HG03139 (cell line): ENCODE results near the gene VDAC1.

Experiments
- ATAC-seq: cut with Tn5 transposase; IDR thresholded peaks from one replicate; pipeline ENCODE4 v1.9.1; 2021; ENCODE audit not compliant: unreplicated experiment

VDAC1 gene

DNA sequence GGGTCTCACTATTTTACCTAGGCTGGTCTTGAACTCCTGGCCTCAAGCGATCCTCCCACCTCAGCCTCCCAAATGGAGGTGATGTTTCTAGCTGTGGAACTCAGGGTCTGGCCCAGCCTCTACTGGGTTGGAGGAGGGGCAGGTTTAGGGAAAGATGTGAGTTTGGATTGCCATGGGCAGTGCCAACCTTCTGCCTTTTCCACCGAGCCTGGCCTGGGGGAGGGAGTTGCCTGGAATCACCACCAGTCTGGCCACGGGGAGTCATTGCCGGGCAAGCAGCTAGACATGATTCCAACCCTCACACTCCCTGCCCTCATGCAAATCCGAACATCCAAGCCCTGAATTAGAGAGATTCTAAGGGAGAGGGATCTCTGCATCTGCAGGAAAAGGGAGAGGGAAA, 21.0 kb upstream of the VDAC1 start:
- ATAC-seq = no peak

DNA sequence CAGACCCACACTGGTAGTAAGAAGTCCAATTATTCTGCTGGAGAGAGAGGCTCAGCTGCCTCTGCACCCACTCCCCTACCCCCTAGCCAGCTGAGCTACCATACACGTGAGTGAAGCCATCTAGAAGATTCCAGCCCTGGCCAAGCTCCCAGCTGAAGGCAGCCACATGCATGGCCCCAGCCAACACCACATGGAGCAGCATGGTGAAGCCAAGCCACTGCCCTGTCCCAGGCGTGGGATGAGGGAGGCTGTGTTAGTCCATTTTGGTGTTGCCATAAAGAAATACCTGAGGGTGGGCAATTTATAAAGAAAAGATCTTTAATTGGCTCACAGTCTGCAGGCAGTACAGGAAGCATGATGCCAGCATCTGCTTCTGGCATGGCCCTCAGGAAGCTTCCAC, 20.0 kb upstream of the VDAC1 start:
- no peak for ATAC-seq

DNA sequence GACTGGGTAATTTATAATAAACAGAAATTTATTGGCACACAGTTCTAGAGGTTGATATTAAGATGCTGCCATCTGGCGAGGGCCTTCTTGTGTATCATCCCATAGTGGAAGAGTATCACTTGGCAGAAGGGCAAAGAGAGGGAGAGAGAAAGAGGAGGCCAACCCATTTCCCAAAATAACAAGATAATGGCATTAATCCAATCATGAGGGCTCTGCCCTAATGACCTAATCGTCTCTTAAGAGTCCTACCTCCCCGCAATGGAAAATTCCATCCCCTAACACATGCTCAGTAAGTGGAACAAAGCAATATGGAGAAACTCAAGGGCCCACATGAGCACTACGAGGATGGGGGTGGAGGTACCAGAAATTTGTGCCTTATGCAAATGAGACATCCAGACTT, 17.6 kb upstream of the VDAC1 start:
- no peak for ATAC-seq

DNA sequence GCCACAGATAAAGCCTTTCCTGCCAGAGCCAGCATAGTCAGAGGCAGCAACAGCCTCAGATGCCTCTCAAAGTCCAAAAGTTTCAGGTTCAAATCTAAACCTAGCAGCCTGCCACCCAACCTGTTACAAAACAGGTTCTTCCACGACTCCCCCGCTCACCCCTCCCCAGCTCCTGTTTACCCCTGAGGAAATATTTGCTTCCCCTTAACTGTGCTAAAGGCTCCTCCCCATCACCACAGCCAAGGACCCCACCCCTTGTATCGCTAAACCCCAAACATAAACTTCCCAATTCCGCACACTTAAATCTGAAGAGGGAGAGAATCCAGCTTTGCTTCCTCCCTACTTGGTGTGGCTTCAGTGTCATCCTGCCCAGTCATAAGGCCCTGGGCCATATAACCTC, 15.4 kb upstream of the VDAC1 start:
- ATAC-seq = no peak

- no peak for ATAC-seq
Observed at GRCh38 chr5:134019636-134020035, 14.9 kb upstream of the VDAC1 start.

DNA sequence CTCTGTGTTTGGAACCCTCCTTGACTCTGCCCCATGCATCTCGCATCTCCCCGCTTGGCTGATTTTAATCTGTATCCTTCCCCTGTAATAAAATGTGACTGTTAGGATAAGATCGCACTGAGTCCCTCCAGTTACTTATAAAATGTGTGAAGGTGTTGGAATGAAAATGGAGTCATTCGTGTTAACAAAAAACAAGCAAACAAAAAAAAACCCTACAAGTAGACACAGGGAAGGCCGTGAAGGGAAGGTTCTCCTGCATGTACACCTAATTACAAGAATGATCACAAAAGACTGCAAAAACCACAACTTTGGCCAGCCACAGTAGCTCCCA, 14.2 kb upstream of the VDAC1 start:
- no peak for ATAC-seq

- ATAC-seq = no peak
Observed at GRCh38 chr5:134018154-134018985, 13.6 kb upstream of the VDAC1 start.

GRCh38 chr5:134008266-134008749, 3.5 kb upstream of the VDAC1 start:
- no peak for ATAC-seq

DNA sequence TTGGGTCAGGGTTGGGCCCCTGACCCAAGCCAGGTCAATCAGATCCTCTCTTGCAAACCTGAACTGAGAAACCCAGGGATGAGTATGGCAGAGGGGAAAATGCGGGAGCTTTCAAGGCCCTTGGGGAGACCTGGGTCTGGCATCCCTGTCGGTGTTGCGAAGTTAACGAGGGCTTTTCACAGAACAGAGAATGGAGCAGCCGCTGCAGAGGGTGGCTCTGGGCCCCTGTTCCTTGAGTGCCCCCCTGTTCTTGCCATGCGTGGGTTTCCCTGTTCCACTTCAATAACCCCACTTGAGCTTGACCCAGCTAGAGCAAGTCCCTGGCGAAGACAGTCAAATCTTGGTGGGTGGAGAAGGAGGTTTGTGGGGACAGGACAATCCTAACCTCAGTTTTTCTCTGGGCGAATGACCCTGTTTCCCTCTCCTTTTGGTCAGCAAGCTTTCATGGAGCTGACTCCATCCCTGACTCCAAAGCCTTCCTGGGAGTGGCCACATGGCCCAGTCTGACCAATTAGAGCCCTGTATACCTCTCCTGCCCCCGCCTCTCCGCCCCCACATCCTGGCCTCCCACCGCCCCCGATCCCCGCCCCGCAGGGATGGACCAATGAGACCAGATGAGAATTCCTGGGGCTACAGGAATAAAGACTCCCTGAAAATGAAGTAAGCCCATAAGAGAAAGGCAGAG, 2.9 kb upstream of the VDAC1 start:
- ATAC-seq = no peak

- ATAC-seq = no peak
Observed at GRCh38 chr5:134006115-134006514, 1.3 kb upstream of the VDAC1 start.

DNA sequence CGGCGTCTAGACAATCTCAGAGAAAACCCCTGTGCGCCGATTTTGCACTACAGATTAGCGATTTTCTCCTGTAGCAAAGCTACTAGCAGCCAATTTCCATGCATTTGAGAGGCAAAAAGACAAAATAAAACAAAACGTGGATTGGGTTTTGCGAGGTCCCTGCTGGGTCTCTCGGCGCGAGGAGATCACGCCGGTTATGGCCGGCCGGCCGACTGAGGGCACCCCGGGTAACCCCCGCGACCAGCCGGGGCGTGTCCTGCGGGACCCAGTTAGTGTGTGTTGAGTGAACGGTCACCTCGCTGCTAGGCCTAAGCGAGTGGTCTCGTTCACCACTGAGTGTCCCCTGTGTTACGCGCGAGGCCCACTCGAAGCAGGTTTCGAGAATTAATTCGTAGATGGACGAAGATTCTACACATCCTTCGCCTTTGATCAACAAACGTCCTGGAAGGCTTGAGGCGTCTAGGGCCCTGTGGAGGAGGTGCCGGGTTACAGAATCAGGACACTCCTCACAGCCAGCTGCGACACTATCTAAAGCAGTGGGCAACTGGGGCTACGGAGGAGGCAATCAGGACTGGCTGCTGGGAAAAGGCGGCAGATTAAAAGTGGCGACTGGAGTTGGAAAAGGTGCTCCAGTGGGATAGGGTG, 764 bp upstream of the VDAC1 start:
- ATAC-seq = no peak

GRCh38 chr5:134003817-134004625, 754 bp downstream of the VDAC1 start:
- peak; percentile 36 for ATAC-seq

DNA sequence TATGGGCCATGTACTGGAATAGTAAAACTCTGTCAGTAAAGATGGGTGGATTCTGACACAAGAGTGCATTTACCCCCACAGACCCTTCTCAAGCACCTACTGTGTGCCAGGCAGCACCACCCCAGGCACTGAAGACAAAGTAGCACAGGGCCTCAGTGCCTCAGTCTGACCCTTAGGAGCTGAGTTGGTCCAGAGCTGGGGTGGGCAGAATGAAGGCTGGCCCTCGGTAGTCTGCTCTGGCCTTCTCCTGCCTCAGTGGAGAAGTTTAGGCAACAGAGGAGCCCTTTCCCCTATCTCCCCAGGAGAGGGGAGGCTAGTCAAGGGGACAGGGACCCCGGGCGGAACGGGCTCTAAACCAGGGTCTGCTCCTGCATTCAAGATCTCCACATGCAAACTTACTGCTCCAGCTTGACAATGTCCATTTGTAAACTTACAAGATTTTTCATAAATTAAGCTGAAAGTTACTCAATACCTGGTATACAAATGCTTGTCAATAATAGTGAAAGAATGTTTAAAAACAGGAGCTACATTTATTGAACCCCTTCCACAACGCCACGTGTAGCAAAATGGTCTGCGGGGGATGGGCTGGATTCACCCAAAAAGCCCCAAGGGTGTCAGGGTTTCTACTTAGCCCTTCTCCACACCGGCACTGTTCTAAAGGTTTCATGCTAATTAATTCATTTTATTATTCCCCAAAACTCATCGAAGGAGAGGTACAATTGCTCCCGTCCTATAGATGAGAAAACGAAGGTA, 1.5 kb downstream of the VDAC1 start:
- ATAC-seq = no peak

- ATAC-seq = no peak
Observed at GRCh38 chr5:134001938-134002731, 2.6 kb downstream of the VDAC1 start.

- ATAC-seq = no peak
Observed at GRCh38 chr5:134000696-134001453, 3.9 kb downstream of the VDAC1 start.

GRCh38 chr5:134000091-134000511, 4.7 kb downstream of the VDAC1 start:
- ATAC-seq = no peak

DNA sequence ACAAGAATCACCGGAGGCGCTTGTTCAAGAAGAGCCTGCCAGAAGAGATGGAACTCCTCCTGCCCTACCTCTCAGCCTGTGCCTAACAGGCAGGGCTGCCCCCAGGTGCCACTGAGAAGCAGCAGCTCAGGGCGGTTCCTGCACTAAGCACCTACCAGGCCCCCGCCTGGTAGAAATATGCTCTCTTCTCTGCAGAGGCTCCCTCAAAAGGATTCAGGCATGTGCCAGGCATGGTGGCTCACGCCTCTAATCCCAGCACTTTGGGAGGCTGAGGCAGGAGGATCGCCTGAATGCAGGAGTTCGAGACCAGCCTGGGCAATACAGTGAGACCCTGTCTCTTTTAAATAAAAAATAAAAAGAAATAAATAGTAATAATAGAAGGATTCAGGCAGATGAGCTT, 6.0 kb downstream of the VDAC1 start:
- ATAC-seq = no peak

DNA sequence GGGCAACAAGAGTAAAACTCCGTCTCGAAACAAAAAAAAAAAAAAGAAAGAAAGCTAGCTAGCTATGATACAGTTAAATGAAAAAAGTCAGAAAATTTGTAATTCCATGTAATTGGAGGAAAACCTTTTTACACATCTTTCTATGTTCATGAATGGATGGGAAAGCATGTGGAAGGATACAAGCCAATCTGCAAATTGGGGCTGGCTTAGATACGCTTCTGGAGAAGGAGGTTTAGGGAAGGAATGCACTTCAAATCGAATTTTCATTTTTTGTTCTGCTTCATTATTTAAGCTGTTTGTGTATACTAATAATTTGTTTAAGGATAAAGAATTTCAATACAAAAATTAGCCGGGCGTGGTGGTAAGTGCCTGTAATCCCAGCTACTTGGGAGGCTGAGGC, 6.7 kb downstream of the VDAC1 start:
- no peak for ATAC-seq

GRCh38 chr5:133996683-133997252, 8.0 kb downstream of the VDAC1 start:
- no peak for ATAC-seq
